ENCODE measurements around the gene ADCY3.

DNA sequence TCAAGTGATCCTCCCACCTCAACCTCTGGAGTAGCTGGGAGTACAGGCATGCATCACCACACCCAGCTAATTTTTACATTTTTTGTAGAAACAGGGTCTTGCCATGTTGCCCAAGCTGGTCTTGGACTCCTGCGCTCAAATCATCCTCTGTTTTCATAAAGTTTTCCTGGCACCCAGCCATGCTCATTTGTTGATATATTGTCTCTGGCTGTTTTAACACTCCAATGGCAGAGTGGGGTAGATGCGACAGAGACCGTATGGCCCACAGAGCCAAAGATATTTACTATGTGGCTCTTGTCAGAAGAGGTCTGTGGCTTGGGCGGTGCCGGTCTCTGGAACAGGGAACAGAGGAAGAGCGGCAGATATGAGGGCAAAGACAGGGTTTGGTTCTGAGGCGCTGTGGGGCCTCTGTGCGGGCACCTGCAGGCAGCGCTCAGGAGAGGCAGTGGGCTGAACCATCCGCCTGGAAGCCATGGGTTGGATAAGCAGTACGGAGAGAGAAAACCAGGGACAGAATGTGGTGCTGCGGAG lies 76.6 kb downstream of the ADCY3 start:
- no peak for TF ChIP-seq POLR2AphosphoS5 (IDR thresholded peaks at IDR 0.05; ENCODE audit: low read depth, low read length)
- TF ChIP-seq SIN3A (IDR thresholded peaks at IDR 0.05; ENCODE audit: borderline replicate concordance, insufficient read depth, low read length), result no peak
- no peak for TF ChIP-seq TAF1 (IDR thresholded peaks at IDR 0.05; ENCODE audit: borderline replicate concordance, insufficient read depth, low read length)
